ENCODE results near the gene SIGLEC11.

DNA sequence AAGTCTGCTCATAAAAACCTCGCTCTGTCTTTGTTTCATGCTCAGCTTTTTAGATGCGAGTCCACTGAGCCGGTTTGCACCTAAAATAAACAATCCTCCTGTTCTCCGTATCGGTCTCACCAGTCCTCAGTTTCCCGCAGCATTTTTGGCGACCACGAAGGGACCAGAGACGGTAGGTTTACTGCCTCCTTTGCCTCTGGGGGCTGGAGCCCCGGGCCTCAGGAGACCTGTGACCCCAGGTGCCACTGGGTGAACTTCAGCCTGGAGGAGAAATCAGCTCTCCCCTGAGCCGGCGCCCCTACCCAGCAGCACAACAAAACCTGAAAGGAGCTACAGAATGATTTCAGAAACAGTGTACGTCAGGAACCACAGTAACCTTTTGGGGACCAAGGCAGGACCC, 8.1 kb downstream of the SIGLEC11 start:
- TF ChIP-seq EP300 (IDR thresholded peaks at IDR 0.05; ENCODE audit: low read depth), result no peak
- TF ChIP-seq, protein P1, sequence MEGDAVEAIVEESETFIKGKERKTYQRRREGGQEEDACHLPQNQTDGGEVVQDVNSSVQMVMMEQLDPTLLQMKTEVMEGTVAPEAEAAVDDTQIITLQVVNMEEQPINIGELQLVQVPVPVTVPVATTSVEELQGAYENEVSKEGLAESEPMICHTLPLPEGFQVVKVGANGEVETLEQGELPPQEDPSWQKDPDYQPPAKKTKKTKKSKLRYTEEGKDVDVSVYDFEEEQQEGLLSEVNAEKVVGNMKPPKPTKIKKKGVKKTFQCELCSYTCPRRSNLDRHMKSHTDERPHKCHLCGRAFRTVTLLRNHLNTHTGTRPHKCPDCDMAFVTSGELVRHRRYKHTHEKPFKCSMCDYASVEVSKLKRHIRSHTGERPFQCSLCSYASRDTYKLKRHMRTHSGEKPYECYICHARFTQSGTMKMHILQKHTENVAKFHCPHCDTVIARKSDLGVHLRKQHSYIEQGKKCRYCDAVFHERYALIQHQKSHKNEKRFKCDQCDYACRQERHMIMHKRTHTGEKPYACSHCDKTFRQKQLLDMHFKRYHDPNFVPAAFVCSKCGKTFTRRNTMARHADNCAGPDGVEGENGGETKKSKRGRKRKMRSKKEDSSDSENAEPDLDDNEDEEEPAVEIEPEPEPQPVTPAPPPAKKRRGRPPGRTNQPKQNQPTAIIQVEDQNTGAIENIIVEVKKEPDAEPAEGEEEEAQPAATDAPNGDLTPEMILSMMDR (IDR thresholded peaks at IDR 0.05), result no peak
